ENCODE results near the gene ATP6V0E2.

The ATP6V0E2 gene

DNA sequence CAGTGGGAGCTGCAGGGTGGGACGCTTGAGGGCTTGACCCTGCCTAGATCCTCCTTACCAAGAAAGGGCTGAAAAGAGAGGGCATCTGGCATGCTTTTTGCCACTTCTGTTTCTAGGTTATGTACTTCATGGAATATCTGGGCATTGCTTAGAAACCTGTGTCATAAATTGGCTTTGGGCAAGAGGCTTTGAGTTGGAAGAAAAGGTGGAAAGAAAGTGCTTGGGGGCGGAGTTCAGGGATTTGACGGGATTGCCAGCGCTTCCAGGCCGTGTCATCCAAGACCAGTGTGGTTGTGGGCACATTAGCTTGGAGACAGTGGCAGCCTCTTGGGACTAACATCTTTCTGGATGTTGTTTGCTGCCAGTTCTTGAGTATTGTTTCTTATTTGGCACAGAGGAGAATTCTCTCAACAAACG, 34.8 kb upstream of the ATP6V0E2 start:
- no peak for DNase-seq

DNA sequence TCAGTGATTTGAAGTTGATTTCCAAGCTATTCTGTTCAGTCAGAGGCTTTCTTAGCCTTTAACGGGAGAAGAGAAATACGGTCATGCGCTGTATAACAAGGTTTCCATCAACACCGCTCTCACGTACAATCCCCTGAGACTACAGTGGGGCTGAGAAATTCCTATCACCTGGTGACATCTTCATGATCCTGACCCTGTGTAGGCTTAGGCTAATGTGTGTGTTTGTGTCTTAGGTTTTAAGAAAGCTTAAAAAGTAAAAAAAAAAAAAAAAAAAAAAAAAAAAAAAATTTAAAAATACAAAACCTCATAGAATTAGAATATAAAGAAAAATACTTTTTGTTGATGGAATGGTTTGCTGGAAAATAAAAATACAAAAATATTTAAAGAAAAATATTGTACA, 33.8 kb upstream of the ATP6V0E2 start:
- DNase-seq = no peak

DNA sequence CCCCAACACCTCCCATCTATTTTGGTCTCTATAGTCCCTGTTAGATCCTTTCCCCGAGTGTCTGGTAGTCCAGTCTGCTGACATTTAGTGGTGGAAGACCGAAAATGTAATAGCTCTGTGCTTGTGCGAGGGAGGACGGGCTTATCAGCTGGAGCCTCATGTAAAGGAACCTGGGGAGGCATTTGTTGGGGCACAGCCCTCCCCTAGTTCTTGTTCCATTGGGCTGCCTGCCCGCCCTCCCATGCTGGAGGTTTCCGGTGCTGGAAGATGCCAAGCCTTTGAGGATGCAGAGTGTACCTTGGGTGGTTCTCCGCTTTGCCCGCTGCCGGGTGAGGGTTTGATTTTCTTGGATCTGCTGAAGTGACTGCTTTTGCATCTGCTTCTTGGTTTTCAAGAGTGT, 30.2 kb upstream of the ATP6V0E2 start:
- no peak for DNase-seq

DNA sequence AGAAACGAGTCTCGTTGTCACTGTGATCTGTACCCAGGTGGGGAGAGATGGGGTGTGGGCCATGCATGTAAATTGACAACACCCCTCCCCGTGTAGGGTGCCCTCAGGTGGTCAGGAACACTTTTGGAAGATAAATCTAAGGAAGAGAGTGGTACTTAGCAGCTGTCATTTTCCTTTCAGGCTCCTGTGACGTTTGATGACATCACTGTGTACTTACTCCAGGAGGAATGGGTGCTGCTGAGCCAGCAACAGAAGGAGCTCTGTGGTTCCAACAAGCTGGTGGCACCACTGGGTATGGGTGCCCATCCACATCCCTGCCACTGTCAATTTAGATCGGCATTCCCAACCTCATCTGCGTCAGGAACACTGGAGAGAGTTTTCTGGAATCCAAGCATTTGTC, 29.3 kb upstream of the ATP6V0E2 start:
- DNase-seq = no peak

DNA sequence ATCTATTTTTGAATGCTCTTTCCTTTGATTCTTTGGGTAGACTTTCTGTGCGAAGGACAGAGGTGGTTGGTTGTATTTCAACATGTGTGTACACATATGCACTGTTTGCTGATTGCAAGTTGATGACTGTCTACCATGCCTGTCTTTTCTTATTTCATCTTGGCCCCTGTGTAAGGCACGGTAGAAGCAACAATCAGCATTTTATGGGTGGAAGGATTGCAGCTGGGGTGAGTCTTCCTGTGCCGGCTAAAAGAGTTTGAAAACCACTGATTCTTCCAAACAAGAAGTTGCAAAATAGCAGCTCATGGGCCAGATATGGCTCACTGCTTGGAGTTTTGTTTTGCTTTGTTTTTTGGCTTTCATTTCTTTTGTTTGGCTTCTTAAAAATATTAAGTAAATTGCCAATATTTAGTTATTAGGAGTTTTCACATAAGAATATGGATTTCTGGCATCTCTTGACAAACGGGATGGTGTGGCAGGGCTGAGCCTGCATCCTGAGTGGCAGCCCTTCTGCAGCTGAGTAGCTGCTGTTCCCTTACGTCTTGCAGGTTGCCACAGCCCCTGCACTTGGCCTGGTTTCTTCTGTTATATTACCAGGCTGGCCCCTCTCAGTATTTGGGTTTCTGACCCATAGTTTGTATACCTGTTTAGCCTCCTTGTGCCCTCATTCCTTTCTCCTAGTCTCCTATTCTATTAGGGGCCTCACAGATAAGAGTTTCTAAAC, 28.4 kb upstream of the ATP6V0E2 start:
- DNase-seq = no peak

DNA sequence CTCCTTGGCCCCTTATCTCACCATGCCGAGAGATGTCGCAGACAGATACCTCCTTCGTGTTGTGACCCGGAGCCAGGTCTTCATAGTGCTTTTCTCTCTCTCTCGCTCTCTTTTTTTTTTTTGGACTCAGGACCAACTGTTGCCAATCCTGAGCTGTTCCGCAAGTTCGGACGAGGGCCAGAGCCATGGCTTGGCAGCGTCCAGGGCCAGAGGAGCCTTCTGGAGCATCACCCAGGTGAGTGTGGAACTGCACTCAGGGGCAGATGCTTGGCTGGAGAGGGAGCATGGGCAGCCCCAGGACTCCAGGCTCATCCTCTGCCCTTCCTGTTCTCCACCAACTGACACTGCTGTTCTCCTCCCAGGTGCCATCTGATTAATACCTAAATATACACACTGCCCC, 27.7 kb upstream of the ATP6V0E2 start:
- DNase-seq = no peak

DNA sequence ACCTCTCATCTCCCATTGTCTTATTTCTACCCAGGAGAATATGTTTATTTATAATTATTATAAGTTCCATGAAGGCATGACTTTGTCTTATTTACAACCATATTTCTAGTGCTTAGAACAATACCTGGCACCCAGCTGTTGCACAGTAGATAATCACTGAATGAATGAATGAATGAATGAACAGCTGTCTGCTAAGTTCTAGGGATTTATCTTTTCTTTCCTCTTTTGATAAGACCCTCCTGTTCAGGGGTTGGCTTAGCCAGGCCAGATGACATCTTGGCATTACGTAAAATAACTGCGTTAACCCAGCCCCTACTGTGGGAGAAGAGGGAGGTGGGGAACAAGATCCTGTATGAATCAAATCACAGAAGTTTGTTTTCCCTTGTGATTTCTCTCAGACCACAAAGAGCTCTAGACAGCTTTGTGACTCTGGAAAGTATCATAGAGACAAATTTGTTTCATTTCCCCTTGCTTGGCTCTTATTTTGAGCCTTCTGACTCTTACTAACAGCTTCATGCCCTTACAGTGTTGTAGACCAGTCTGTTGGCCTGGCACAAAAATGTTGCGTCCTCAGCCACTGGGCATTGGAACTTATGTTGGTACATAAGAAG, 27.2 kb upstream of the ATP6V0E2 start:
- DNase-seq = no peak

DNA sequence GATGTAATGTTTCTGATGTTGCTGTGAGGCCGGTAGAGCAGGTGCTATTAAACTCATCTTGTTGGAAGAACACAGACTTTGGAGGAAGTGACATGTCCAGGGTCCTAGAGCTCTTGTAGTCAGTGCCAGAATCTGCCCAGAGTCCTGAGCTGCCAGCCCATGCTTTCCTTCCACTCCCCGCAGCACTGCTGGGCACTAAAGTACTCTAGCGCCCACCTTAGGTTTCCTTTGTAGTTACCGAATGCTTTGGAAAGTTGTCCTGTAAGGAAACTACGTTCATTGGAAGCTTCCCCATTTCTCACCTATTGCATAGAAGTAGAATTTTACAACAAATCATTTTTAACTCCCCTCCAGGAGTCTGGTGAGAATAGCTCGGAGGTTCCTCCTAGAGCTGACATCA, 24.6 kb upstream of the ATP6V0E2 start:
- no peak for DNase-seq

DNA sequence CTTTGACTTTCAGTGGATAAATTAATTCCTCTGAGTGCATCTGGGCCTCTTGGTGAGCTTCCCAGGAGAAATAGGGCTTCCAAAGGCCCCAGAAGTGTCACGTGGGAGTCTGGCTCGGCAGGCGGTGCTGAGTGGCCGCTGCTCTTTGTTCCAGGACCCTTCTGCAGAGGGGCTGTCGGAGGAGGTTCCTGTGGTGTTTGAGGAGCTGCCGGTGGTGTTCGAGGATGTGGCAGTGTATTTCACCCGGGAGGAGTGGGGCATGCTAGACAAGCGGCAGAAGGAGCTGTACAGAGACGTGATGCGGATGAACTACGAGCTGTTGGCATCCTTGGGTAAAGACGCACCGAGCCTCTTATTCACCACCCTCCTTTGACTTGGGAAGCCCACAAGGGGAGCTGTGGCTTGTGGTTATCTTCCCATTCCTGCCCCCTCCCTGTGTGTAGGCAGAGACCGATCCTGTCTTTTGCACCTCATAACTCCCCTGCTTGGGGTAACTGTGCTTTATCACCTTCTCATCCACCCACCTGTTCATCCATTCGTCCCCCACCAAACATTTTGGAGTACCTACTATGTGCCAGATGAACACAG, 23.7 kb upstream of the ATP6V0E2 start:
- DNase-seq = no peak

DNA sequence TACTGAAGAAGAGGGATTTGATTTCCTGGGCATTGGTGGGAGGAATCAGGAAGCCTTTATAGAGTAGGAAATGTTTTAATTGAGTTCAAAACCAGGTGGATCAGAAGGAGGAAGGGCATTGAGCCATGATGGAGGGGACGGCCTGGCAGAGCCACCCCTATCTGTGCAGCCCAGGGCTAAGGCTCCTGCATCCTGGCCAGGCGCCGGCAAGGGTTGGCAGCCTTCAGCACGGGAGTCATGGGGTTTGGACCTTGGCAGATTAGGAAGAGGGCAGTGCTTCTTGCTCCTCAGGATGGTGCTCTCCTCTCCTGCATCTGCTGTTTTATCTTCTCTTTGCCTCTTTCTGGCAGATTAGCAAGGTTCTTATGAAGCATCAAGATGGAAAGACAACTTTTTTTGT, 23.1 kb upstream of the ATP6V0E2 start:
- no peak for DNase-seq

DNA sequence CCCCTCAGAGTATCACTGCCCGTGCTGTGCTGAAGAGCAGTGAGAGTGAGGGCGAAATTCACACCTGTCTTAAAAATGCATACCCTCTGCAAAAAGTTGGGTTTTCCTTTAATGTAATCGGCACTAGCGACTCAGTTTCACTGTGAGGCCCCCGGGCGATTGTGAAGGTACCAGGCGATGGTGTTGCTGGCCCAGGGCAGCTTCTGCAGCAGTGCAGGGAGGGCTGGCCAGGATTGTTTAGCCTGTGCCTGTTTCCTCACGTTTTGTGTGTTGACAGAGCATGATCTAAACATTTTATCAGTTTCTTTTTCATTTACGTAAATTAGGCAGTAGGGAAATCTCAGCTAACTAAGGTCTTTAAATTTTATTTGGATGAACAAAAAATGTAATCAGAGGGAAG, 22.3 kb upstream of the ATP6V0E2 start:
- DNase-seq = no peak

DNA sequence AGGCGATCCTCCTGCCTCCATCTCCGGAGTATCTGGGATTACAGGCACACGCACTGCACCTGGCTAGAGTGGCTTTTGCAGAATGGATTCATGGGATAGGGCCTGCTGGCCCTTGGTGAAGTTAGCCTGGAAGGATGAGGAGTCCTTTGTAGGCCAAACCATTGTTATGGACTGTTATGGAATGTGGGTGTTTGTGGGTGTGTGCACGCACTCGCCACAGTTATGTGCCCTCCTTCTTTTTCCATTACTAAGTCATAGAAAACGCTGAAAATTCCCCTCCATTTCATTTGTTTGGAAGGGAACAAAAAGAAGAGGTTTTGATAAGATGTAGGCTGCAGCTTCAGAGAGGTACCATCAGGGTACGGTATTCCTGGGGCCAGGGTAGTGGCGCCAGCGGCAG, 20.6 kb upstream of the ATP6V0E2 start:
- no peak for DNase-seq

DNA sequence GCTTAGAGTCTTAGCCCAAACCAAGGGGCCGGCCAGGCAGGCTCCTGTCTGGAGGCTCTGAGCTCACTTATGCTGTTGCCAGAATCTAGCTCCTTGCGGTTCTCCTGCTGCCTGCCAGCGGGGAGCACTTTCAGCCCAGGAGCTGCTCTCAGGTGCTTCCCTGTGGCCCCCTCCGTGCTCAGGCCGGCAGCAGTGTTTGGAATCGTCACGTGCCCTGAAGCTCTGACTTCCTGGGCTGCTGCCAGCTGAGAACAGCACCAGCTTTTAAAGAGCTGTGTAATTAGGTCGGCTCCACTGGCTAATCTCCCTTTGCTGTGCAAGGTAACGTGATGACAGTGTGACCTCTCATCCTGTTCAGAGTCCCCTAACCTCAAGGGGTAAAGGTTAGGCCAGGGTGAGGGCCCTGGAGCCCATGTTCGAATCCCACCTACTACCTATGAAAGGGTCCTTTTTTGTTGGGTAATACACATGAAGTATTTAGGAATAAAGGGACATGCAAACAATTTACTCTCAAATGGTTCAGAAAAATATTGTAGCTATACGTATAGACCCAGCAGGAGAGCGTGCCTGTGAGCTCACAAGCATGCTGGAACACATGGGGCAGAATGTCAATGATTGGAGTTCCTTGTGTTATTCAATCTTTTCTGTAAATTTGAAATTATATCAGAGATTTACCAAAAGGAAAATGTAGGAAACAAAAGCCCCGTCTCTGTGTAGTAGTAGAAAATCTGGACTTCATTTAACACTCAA, 19.0 kb upstream of the ATP6V0E2 start:
- no peak for DNase-seq

DNA sequence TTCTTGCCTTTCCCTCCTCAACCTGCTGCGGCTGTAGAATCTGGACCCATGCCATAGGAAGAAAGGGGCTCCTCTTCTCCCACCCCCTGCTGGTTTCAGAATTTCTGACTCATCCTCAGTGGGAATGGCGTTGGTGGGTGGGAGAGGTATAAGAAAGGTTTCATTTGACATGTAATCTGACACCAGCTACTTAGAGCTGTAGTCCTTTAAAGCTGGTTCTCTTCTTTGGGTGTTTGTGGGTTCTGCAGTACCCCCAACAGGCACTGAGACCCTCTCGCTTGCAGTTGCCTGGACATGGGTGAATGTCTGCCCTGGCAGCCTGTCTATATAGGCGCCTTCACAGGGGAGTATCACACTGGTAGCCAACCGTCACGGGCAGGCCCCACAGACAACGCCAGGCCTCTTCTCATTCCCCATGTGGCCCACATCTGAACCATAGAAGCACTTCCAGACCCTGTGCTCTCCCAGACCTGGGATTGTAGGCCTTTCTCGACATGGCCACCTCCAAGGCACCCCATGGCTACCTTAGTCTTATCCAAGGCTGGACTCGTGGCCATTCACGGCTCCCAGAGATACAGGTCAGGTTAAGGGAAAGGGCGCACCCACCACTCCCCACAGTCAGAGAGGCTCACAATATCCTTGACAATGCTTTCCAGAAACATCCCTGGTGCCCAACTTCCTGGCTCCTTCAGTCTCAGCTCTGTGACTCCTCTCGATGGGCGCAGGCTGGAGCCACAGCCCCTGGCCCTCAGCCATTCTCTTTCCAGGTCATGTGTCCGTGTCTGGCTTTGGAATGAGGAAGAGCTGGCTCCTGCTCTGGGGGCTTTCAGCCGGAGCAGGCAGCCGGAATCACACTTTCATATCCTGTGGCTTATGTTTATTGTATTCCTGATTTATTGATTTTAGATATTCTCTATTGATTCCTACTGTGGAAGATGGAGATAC, 18.1 kb upstream of the ATP6V0E2 start:
- DNase-seq = no peak

DNA sequence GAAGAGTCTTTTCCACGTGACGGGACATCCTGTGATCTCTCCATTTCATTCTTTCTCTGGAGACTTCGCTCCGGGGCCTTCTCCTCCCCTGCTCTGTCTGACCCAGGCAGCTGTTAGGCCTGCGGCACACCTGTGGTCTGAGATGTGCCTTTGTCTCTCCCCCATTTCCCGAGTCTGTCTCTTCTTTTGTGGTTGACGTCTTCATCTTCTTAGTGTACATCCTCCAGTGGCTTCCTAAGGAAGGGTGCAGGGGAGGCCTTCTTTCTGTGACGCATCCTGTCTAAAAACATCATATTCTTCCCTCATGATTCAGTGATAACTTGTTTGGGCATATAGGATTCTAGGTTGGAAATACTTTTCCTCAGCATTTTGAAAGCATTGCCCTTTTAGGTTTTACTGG, 17.2 kb upstream of the ATP6V0E2 start:
- no peak for DNase-seq

DNA sequence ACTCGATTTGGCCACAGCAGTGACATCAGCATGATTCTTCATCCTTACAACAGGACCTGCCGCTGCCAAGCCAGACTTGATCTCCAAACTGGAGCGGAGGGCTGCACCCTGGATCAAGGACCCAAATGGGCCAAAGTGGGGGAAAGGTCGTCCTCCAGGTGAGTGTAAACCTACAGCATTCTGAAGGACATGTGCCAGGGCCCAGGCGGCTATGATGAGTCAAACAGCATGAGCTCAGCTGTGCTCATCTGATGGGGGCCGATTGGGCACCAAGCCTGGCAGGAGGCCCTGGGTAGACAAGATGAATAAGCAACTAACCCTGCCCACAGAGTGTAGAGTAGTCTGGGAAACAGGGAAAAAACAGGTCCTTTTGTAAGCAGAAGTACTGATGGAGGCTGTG, 14.4 kb upstream of the ATP6V0E2 start:
- no peak for DNase-seq

DNA sequence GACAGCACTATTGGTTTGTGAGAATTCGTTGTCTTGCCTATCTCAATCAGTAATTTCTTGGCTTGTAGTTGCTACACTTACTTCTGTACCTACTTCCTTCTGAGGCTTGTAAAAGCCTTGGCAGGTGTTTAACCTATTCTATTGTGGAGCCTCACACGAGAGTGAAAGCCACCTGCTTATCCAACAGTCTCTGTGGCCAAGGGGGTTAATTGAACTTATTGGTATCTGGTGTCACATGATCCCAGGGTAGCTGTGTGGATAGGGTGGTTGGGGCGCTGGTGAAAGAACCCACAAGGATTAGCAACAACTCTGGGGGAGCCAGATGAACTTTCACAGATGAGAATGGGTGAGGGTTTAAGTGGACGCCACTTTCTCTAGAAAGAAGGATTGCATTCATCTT, 13.9 kb upstream of the ATP6V0E2 start:
- no peak for DNase-seq

DNA sequence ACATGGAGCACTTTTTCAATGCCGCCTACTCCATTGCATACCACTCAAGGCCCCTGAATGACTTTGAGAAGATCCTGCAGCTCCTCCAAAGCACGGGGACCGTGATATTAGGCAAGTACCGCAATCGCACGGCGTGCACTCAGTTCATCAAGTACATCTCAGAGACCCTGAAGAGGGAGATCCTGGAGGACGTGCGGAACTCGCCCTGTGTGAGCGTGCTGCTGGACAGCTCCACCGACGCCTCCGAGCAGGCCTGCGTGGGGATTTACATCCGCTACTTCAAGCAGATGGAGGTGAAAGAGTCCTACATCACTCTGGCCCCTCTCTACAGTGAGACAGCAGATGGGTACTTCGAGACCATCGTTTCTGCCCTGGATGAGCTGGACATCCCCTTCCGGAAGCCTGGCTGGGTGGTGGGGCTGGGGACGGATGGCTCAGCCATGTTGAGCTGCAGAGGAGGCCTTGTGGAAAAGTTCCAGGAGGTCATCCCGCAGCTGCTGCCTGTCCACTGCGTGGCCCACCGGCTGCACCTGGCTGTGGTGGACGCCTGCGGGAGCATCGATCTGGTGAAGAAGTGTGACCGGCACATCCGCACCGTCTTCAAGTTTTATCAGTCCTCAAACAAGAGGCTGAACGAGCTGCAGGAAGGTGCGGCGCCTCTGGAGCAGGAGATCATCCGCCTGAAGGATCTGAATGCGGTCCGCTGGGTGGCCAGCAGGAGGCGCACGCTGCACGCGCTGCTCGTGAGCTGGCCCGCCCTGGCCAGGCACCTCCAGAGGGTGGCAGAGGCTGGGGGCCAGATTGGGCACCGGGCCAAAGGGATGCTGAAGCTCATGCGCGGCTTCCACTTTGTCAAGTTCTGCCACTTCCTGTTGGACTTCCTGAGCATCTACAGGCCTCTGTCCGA, 12.7 kb upstream of the ATP6V0E2 start:
- DNase-seq = no peak

DNA sequence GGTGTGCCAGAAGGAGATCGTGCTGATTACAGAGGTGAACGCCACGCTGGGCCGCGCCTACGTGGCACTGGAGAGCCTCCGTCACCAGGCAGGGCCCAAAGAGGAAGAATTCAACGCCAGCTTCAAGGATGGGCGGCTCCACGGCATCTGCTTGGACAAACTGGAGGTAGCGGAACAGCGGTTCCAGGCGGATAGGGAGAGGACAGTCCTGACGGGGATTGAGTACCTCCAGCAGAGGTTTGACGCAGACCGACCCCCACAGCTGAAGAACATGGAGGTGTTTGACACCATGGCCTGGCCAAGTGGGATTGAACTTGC, 12.1 kb upstream of the ATP6V0E2 start:
- DNase-seq = no peak

DNA sequence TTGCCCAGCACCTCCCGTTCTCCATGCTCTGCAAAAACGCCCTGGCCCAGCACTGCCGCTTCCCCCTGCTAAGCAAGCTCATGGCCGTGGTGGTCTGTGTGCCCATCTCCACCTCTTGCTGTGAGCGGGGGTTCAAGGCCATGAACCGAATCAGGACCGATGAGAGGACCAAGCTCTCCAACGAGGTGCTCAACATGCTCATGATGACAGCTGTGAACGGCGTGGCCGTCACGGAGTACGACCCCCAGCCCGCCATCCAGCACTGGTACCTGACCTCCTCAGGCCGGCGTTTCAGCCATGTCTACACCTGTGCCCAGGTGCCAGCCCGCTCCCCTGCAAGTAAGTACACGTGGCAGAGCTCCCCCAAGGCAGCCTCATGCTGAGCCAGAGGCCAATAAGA, 11.6 kb upstream of the ATP6V0E2 start:
- DNase-seq = no peak

DNA sequence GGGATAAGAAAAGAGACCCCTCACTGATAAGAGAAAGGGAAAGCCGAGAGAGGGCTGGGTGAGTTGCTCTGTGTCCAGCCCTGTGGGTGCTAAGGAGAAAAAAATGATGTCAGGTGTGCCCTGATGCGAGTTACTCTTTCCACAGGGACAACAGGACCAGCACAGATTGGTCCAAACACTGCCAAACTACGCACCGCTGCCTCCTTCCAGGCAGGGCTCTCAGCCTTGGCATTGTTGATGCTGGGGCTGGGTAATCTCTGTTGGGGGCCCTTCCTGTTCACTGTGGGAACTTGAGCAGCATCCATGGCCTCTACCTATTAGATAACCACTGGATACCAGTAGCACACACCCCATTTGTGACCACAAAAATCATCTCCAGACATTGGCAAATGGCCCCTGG, 10.3 kb upstream of the ATP6V0E2 start:
- DNase-seq = no peak

DNA sequence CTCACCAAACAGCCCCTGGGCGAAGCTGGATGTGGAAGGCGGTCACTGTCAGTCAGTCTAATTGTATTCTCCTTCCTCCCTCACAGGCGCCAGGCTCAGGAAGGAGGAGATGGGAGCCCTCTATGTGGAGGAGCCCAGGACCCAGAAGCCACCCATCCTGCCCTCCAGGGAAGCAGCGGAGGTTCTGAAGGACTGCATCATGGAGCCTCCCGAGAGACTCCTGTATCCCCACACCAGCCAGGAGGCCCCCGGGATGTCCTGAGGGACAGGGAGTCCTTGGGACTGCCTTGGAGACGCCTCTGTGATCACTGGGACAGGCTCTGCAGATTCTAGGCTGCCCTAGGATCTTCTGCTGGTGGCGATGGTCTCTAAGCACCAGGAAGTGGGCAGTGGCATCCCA, 9.7 kb upstream of the ATP6V0E2 start:
- no peak for DNase-seq

Measured in activated gamma-delta T cell treated with Interleukin-2 at 50 U/mL for 16 hours (primary cell).